Fibroblast of lung (primary cell): Measurements from ENCODE around the gene NLGN1.

Experiments
- CTCF ChIP-seq, 2 donors: IDR thresholded peaks in 1 of 2; conservative IDR thresholded peaks in 1 of 2; 1 replicate in 1 of 2; 2 replicates in 1 of 2; pipeline ENCODE4 v1.5.1; 2011 to 2012; ENCODE audit warnings: low read length in 2 of 2, control low read depth in 1 of 2, inconsistent platforms in 1 of 2, low read depth in 1 of 2, mild to moderate bottlenecking in 1 of 2
- EZH2 ChIP-seq: IDR thresholded peaks from 2 replicates; pipeline ENCODE4 v1.5.1; 2012; ENCODE audit warnings: low read length, control low read depth, mild to moderate bottlenecking; ENCODE audit errors: missing control alignments

GRCh38 chr3:173635826-173636225 lies 238.3 kb downstream of the NLGN1 start:
- TF ChIP-seq CTCF (conservative IDR thresholded peaks at IDR 0.05 in 1 of 2, IDR thresholded peaks at IDR 0.05 in 1 of 2; ENCODE audit: low read depth in 1 of 2, low read length in 2 of 2): no peak
- no peak for TF ChIP-seq EZH2
